ENCODE measurements around the gene CLRN3.

The CLRN3 gene

DNA sequence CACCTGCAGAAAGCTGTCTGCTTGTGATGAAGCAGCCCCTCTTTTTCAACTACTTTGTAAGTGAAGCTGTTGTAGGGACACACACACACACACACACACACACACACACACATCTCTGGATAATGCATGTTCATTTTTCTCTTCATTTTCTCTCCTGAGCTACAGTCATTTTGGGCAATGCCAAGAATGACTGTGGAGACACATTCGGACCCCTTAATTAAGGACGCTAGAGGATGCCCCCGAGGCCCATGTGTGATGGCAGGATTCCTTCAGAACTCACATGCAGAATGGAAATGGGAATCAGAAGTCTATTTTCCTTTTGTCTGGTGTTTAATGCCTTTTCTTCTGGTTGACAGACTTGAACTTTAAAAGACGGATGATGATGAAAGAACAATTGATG lies 56.6 kb downstream of the CLRN3 start:
- no peak overlapping the region for H2BK5ac ChIP-seq (ENCODE audit: low read length)
- H2AFZ ChIP-seq (ENCODE audit: low read length), result no peak overlapping the region
- no peak overlapping the region for H2BK120ac ChIP-seq (ENCODE audit: low read depth, low read length)
- no peak overlapping the region for H3K27ac ChIP-seq (replicated peaks; ENCODE audit: low read length)
- peaks cover 0 to 2% of the 10 kb centered on the region in 2 donors for H3K4me1 ChIP-seq (ENCODE audit: control insufficient read depth in 2 of 2, insufficient read depth in 1 of 2, low read depth in 1 of 2, low read length in 2 of 2)
- H3K4me2 ChIP-seq (ENCODE audit: insufficient read depth, low read length, poor library complexity, severe bottlenecking), result no peak overlapping the region
- H3K9me3 ChIP-seq (replicated peaks in 1 of 2; ENCODE audit: control insufficient read depth in 2 of 2, insufficient read depth in 1 of 2, low read depth in 1 of 2, low read length in 2 of 2), result no peaks in the 10 kb centered on the region
- no peak overlapping the region for H3K4me3 ChIP-seq (ENCODE audit: low read length in 2 of 2)
- H3K14ac ChIP-seq (ENCODE audit: low read length), result no peak overlapping the region
- no peak overlapping the region for H3K4ac ChIP-seq (ENCODE audit: low read length)
- no peak overlapping the region for H4K8ac ChIP-seq (ENCODE audit: low read depth, low read length)
- H2AK5ac ChIP-seq (ENCODE audit: low read depth, low read length), result no peak overlapping the region
- H3K36me3 ChIP-seq (replicated peaks in 1 of 2; ENCODE audit: control insufficient read depth in 2 of 2, insufficient read depth in 2 of 2, low read length in 2 of 2), result no peaks in the 10 kb centered on the region
- H3K9ac ChIP-seq (ENCODE audit: low read depth, low read length, poor library complexity), result no peak overlapping the region
- H4K91ac ChIP-seq (ENCODE audit: low read depth, low read length, poor library complexity), result no peak overlapping the region
- H3K79me1 ChIP-seq (ENCODE audit: low read depth, low read length), result no peaks in the 10 kb centered on the region
- no peak for DNase-seq (ENCODE audit: low spot score)
- H3K23ac ChIP-seq (ENCODE audit: low read depth, low read length, poor library complexity), result no peak overlapping the region
- no peak overlapping the region for H2BK15ac ChIP-seq (ENCODE audit: low read length)
- no CpG with 5 or more reads among the region's 4 CpGs for WGBS, 2 donors (ENCODE audit: extremely low coverage in 2 of 2, insufficient read length in 2 of 2, insufficient replicate concordance in 1 of 2)
- no peaks in the 10 kb centered on the region for H3K27me3 ChIP-seq (ENCODE audit: control insufficient read depth in 3 of 3, insufficient read depth in 3 of 3, low read depth in 1 of 3, low read length in 3 of 3)
- H3K18ac ChIP-seq (ENCODE audit: low read length), result no peak overlapping the region
- no peak overlapping the region for H2BK12ac ChIP-seq (ENCODE audit: low read length)

DNA sequence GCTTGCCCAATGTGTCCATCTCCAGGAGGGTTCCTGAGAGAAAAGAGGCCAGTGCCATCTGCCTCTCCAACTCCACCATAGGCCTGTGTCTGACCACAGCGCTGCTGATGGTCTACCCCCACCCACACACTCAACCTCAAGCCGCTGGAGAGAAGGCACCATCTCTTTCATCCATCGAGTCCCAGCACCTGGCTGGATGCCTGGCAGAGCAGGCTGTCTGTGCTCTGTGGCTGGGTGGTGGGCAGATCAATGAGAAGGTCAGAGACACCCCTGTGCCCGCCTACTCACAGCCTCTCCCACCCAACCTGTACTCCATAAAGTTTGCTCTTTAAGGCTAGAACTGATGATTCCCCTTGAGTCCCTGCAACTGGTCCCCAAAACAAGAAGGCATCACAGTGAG lies 58.0 kb downstream of the CLRN3 start:
- no peak overlapping the region for H2BK5ac ChIP-seq (ENCODE audit: low read length)
- no CpG with 5 or more reads among the region's 4 CpGs for WGBS, 2 donors (ENCODE audit: extremely low coverage in 2 of 2, insufficient read length in 2 of 2, insufficient replicate concordance in 1 of 2)
- DNase-seq (ENCODE audit: low spot score), result no peak

DNA sequence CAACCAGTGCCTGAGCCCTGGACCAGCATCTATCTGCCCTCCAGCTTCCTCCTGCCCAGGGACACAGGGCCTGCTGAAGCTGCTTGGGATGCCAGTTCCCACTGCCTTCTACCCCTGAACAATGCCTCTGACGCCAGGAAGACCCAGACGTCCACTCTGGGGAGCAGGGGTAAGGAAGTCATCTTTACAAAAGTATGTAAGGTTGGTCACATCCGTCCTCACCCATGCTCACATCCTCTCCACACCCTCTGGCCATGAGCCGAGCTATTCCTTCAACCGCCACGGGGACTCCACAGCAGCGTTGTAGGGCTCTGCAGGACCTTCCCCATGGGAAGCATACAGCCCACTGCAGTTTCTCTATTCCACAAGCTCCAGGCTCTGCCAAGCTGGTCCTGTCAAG lies 58.5 kb downstream of the CLRN3 start:
- Histone ChIP-seq H2BK12ac (ENCODE audit: low read length) (no peak overlapping the region), H3K4ac (ENCODE audit: low read length) (no peak overlapping the region), H3K9ac (ENCODE audit: low read depth, low read length, poor library complexity) (no peak overlapping the region), H3K4me3 (ENCODE audit: low read length in 2 of 2) (no peak overlapping the region), H3K27me3 (ENCODE audit: control insufficient read depth in 3 of 3, insufficient read depth in 3 of 3, low read depth in 1 of 3, low read length in 3 of 3) (no peaks in the 10 kb centered on the region), H3K14ac (ENCODE audit: low read length) (no peak overlapping the region), H2AK5ac (ENCODE audit: low read depth, low read length) (no peak overlapping the region), H2AFZ (ENCODE audit: low read length) (no peak overlapping the region), H3K4me2 (ENCODE audit: insufficient read depth, low read length, poor library complexity, severe bottlenecking) (no peak overlapping the region), H3K18ac (ENCODE audit: low read length) (no peak overlapping the region), H3K23ac (ENCODE audit: low read depth, low read length, poor library complexity) (no peak overlapping the region), H2BK120ac (ENCODE audit: low read depth, low read length) (no peak overlapping the region), H4K91ac (ENCODE audit: low read depth, low read length, poor library complexity) (no peak overlapping the region), H3K79me1 (ENCODE audit: low read depth, low read length) (no peaks in the 10 kb centered on the region), H3K9me3 (replicated peaks in 1 of 2; ENCODE audit: control insufficient read depth in 2 of 2, insufficient read depth in 1 of 2, low read depth in 1 of 2, low read length in 2 of 2) (no peaks in the 10 kb centered on the region), H2BK5ac (ENCODE audit: low read length) (no peak overlapping the region), H3K4me1 (ENCODE audit: control insufficient read depth in 2 of 2, insufficient read depth in 1 of 2, low read depth in 1 of 2, low read length in 2 of 2) (peaks cover 0 to 2% of the 10 kb centered on the region in 2 donors), H3K36me3 (replicated peaks in 1 of 2; ENCODE audit: control insufficient read depth in 2 of 2, insufficient read depth in 2 of 2, low read length in 2 of 2) (no peaks in the 10 kb centered on the region), H4K8ac (ENCODE audit: low read depth, low read length) (no peak overlapping the region), H3K27ac (replicated peaks; ENCODE audit: low read length) (no peak overlapping the region), H2BK15ac (ENCODE audit: low read length) (no peak overlapping the region)
- WGBS, 2 donors (ENCODE audit: extremely low coverage in 2 of 2, insufficient read length in 2 of 2, insufficient replicate concordance in 1 of 2), result no CpG with 5 or more reads among the region's 7 CpGs
- no peak for DNase-seq (ENCODE audit: low spot score)

More for the DNA sequence above, 58.0 kb downstream of the CLRN3 start:
- no peak overlapping the region for H2BK120ac ChIP-seq (ENCODE audit: low read depth, low read length)
- peaks cover 0 to 2% of the 10 kb centered on the region in 2 donors for H3K4me1 ChIP-seq (ENCODE audit: control insufficient read depth in 2 of 2, insufficient read depth in 1 of 2, low read depth in 1 of 2, low read length in 2 of 2)
- H3K4ac ChIP-seq (ENCODE audit: low read length), result no peak overlapping the region
- no peak overlapping the region for H3K4me2 ChIP-seq (ENCODE audit: insufficient read depth, low read length, poor library complexity, severe bottlenecking)
- H3K23ac ChIP-seq (ENCODE audit: low read depth, low read length, poor library complexity), result no peak overlapping the region
- no peak overlapping the region for H2AK5ac ChIP-seq (ENCODE audit: low read depth, low read length)
- H3K14ac ChIP-seq (ENCODE audit: low read length), result no peak overlapping the region
- no peak overlapping the region for H2AFZ ChIP-seq (ENCODE audit: low read length)
- no peak overlapping the region for H2BK15ac ChIP-seq (ENCODE audit: low read length)
- no peaks in the 10 kb centered on the region for H3K79me1 ChIP-seq (ENCODE audit: low read depth, low read length)
- no peaks in the 10 kb centered on the region for H3K36me3 ChIP-seq (replicated peaks in 1 of 2; ENCODE audit: control insufficient read depth in 2 of 2, insufficient read depth in 2 of 2, low read length in 2 of 2)
- no peak overlapping the region for H4K8ac ChIP-seq (ENCODE audit: low read depth, low read length)
- H3K4me3 ChIP-seq (ENCODE audit: low read length in 2 of 2), result peak overlapping the region in 1 of 2 donors; percentile 13
- no peaks in the 10 kb centered on the region for H3K9me3 ChIP-seq (replicated peaks in 1 of 2; ENCODE audit: control insufficient read depth in 2 of 2, insufficient read depth in 1 of 2, low read depth in 1 of 2, low read length in 2 of 2)
- no peak overlapping the region for H3K27ac ChIP-seq (replicated peaks; ENCODE audit: low read length)
- H3K27me3 ChIP-seq (ENCODE audit: control insufficient read depth in 3 of 3, insufficient read depth in 3 of 3, low read depth in 1 of 3, low read length in 3 of 3), result no peaks in the 10 kb centered on the region
- no peak overlapping the region for H4K91ac ChIP-seq (ENCODE audit: low read depth, low read length, poor library complexity)
- H3K9ac ChIP-seq (ENCODE audit: low read depth, low read length, poor library complexity), result no peak overlapping the region
- no peak overlapping the region for H2BK12ac ChIP-seq (ENCODE audit: low read length)
- H3K18ac ChIP-seq (ENCODE audit: low read length), result no peak overlapping the region

DNA sequence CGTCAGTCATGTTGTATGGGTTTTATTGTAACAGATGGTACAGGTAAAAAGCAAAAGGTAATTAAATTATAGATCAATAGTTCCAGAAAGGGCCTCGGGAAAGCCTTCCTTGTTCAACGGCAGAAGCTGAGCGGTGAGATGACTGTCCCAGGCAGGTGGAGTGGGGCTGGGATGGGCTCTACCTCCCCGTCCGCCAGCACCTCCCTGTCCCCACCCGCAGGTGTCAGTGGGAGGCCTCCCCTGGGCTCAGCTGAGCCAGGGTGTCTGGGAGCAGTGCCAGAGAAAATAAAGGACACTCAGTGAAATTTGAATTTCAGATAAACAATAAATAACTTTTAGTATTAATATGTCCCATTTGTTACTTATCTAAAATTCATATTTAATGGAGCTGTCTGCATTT lies 58.9 kb downstream of the CLRN3 start:
- no peak overlapping the region for H2AFZ ChIP-seq (ENCODE audit: low read length)
- H2BK5ac ChIP-seq (ENCODE audit: low read length), result no peak overlapping the region
- H2BK12ac ChIP-seq (ENCODE audit: low read length), result no peak overlapping the region
- no peak overlapping the region for H4K8ac ChIP-seq (ENCODE audit: low read depth, low read length)
- no peak overlapping the region for H3K4me2 ChIP-seq (ENCODE audit: insufficient read depth, low read length, poor library complexity, severe bottlenecking)
- H3K36me3 ChIP-seq (replicated peaks in 1 of 2; ENCODE audit: control insufficient read depth in 2 of 2, insufficient read depth in 2 of 2, low read length in 2 of 2), result no peaks in the 10 kb centered on the region
- no CpG with 5 or more reads among the region's 7 CpGs for WGBS, 2 donors (ENCODE audit: extremely low coverage in 2 of 2, insufficient read length in 2 of 2, insufficient replicate concordance in 1 of 2)
- no peak overlapping the region for H2BK15ac ChIP-seq (ENCODE audit: low read length)
- no peak overlapping the region for H3K14ac ChIP-seq (ENCODE audit: low read length)
- no peak overlapping the region for H2AK5ac ChIP-seq (ENCODE audit: low read depth, low read length)
- no peaks in the 10 kb centered on the region for H3K79me1 ChIP-seq (ENCODE audit: low read depth, low read length)
- no peak overlapping the region for H4K91ac ChIP-seq (ENCODE audit: low read depth, low read length, poor library complexity)
- H3K9ac ChIP-seq (ENCODE audit: low read depth, low read length, poor library complexity), result no peak overlapping the region
- no peak for DNase-seq (ENCODE audit: low spot score)
- H3K27ac ChIP-seq (replicated peaks; ENCODE audit: low read length), result no peak overlapping the region
- H3K4me3 ChIP-seq (ENCODE audit: low read length in 2 of 2), result no peak overlapping the region
- no peak overlapping the region for H3K23ac ChIP-seq (ENCODE audit: low read depth, low read length, poor library complexity)
- H2BK120ac ChIP-seq (ENCODE audit: low read depth, low read length), result no peak overlapping the region
- no peak overlapping the region for H3K4ac ChIP-seq (ENCODE audit: low read length)
- H3K27me3 ChIP-seq (ENCODE audit: control insufficient read depth in 3 of 3, insufficient read depth in 3 of 3, low read depth in 1 of 3, low read length in 3 of 3), result no peaks in the 10 kb centered on the region
- no peaks in the 10 kb centered on the region for H3K9me3 ChIP-seq (replicated peaks in 1 of 2; ENCODE audit: control insufficient read depth in 2 of 2, insufficient read depth in 1 of 2, low read depth in 1 of 2, low read length in 2 of 2)
- no peak overlapping the region for H3K18ac ChIP-seq (ENCODE audit: low read length)
- H3K4me1 ChIP-seq (ENCODE audit: control insufficient read depth in 2 of 2, insufficient read depth in 1 of 2, low read depth in 1 of 2, low read length in 2 of 2), result peaks cover 0 to 2% of the 10 kb centered on the region in 2 donors
